Activated T-cell treated with anti-CD3 and anti-CD28 coated beads, Interleukin-2, amount 50 U/mL, for 72 hours (primary cell): ENCODE measurements around the gene IGF2BP2. TPM values are rescaled to one million over a fixed set of nuclear protein-coding genes. Genes with fewer than 3 reads are reported as not detected.
A peak's percentile ranks its signal among the peaks of the same experiment; 100 is the strongest.

ENCODE experiments used
- ATAC-seq, 2 donors: fragments of 150-1000 bp; cut with Tn5 transposase; replicated peaks in 1 of 2; 2 replicates each; pipeline ENCODE4 v1.10.0; 2021; ENCODE audit warnings: moderate library complexity in 2 of 2, mild to moderate bottlenecking in 1 of 2
- DNase-seq, 2 donors: peaks; one replicate each; pipeline ENCODE4 v3.0.0; 2021 to 2022; ENCODE audit warnings: mixed read lengths in 1 of 2
- H3K27ac Mint-ChIP-seq: one replicate; pipeline ENCODE4 v1.8.0; 2022; ENCODE audit warnings: mild to moderate bottlenecking, moderate library complexity, mixed read lengths
- H3K27me3 Mint-ChIP-seq: one replicate; pipeline ENCODE4 v1.8.0; 2022; ENCODE audit warnings: low read depth, mixed read lengths
- H3K36me3 Mint-ChIP-seq, 2 donors: one replicate each; pipeline ENCODE4 v1.8.0; 2022; ENCODE audit warnings: mixed read lengths in 2 of 2, mild to moderate bottlenecking in 1 of 2; ENCODE audit not compliant: insufficient read depth in 2 of 2
- H3K4me1 Mint-ChIP-seq: one replicate; pipeline ENCODE4 v1.8.0; 2022; ENCODE audit warnings: low read depth, mixed read lengths
- H3K4me3 Mint-ChIP-seq, 2 donors: one replicate each; pipeline ENCODE4 v1.8.0; 2022; ENCODE audit warnings: mild to moderate bottlenecking in 2 of 2, mixed read lengths in 2 of 2, moderate library complexity in 2 of 2
- H3K9me3 Mint-ChIP-seq, 2 donors: one replicate each; pipeline ENCODE4 v1.8.0; 2022; ENCODE audit warnings: mixed read lengths in 2 of 2
- total RNA-seq, 2 donors: library from RNA; stranded (reverse); gene quantifications; one replicate each; pipeline ENCODE4 v1.2.3, GENCODE V29; 2022

IGF2BP2 gene
- total RNA-seq, 2 donors from 2014 or later = 0.53 to 1.2 TPM

GRCh38 chr3:185828755-185829154 is 3.9 kb upstream of the IGF2BP2 start:
- Mint-ChIP-seq H3K36me3 (peaks cover 6% of the 10 kb centered on the region in 2 donors), H3K27me3 (peaks cover 73% of the 10 kb centered on the region), H3K4me3 (no peak overlapping the region), H3K27ac (no peak overlapping the region), H3K9me3 (no peaks in the 10 kb centered on the region), H3K4me1 (peaks cover 7% of the 10 kb centered on the region)
- no peak for DNase-seq
- no peak for ATAC-seq

- Mint-ChIP-seq H3K4me1 (peaks cover 8% of the 10 kb centered on the region), H3K27ac (no peak overlapping the region), H3K27me3 (peaks cover 78% of the 10 kb centered on the region), H3K9me3 (no peaks in the 10 kb centered on the region), H3K36me3 (peaks cover 6% of the 10 kb centered on the region in 2 donors), H3K4me3 (no peak overlapping the region)
- DNase-seq (no peak), ATAC-seq (no peak)
Measured at GRCh38 chr3:185827595-185828344, 2.9 kb upstream of the IGF2BP2 start.

GRCh38 chr3:185825639-185826481 is 1.0 kb upstream of the IGF2BP2 start:
- no peak overlapping the region for H3K27ac Mint-ChIP-seq
- peak; percentile 68 to 71 for ATAC-seq
- no peaks in the 10 kb centered on the region for H3K9me3 Mint-ChIP-seq
- H3K4me3 Mint-ChIP-seq = peak overlapping the region; percentile 63 to 83
- peaks cover 6% of the 10 kb centered on the region in 2 donors for H3K36me3 Mint-ChIP-seq
- H3K27me3 Mint-ChIP-seq = peaks cover 81% of the 10 kb centered on the region
- peak; percentile 57 to 65 for DNase-seq
- H3K4me1 Mint-ChIP-seq = peaks cover 8% of the 10 kb centered on the region

GRCh38 chr3:185824051-185825005 is 514 bp downstream of the IGF2BP2 start:
- Mint-ChIP-seq H3K27me3 (peaks cover 80% of the 10 kb centered on the region), H3K36me3 (peaks cover 4 to 6% of the 10 kb centered on the region in 2 donors), H3K4me1 (peaks cover 8% of the 10 kb centered on the region), H3K9me3 (no peaks in the 10 kb centered on the region), H3K4me3 (peak overlapping the region; percentile 91 to 92), H3K27ac (no peak overlapping the region)
- ATAC-seq = peak; percentile 29 to 33
- peak; percentile 3 to 12 for DNase-seq

- Mint-ChIP-seq H3K27me3 (peaks cover 80% of the 10 kb centered on the region), H3K9me3 (no peaks in the 10 kb centered on the region), H3K27ac (no peak overlapping the region), H3K4me3 (peak overlapping the region; percentile 91 to 92), H3K36me3 (peaks cover 4 to 6% of the 10 kb centered on the region in 2 donors), H3K4me1 (peaks cover 11% of the 10 kb centered on the region)
- peak; percentile 35 to 40 for DNase-seq
- peak; percentile 32 to 40 for ATAC-seq
Measured at GRCh38 chr3:185823078-185824044, 1.5 kb downstream of the IGF2BP2 start.

GRCh38 chr3:185822221-185823000 is 2.4 kb downstream of the IGF2BP2 start:
- peaks cover 76% of the 10 kb centered on the region for H3K27me3 Mint-ChIP-seq
- no peak for DNase-seq
- peaks cover 4 to 6% of the 10 kb centered on the region in 2 donors for H3K36me3 Mint-ChIP-seq
- H3K4me3 Mint-ChIP-seq = peak overlapping the region; percentile 79 to 81
- no peak for ATAC-seq
- peaks cover 13% of the 10 kb centered on the region for H3K4me1 Mint-ChIP-seq
- H3K27ac Mint-ChIP-seq = no peak overlapping the region
- no peaks in the 10 kb centered on the region for H3K9me3 Mint-ChIP-seq

GRCh38 chr3:185820973-185821758 is 3.7 kb downstream of the IGF2BP2 start:
- Mint-ChIP-seq H3K9me3 (no peaks in the 10 kb centered on the region), H3K4me1 (peaks cover 13% of the 10 kb centered on the region), H3K27ac (no peak overlapping the region), H3K4me3 (no peak overlapping the region), H3K27me3 (peaks cover 76% of the 10 kb centered on the region), H3K36me3 (peaks cover 1 to 2% of the 10 kb centered on the region in 2 donors)
- ATAC-seq = no peak
- DNase-seq = no peak

- Mint-ChIP-seq H3K4me3 (no peak overlapping the region), H3K9me3 (no peaks in the 10 kb centered on the region), H3K27ac (no peak overlapping the region), H3K4me1 (peaks cover 5% of the 10 kb centered on the region), H3K36me3 (no peaks in the 10 kb centered on the region), H3K27me3 (peaks cover 65% of the 10 kb centered on the region)
- ATAC-seq (no peak), DNase-seq (no peak)
Measured at GRCh38 chr3:185818267-185818875, 6.5 kb downstream of the IGF2BP2 start.

- DNase-seq (no peak), ATAC-seq (no peak)
- no peak overlapping the region for H3K27ac Mint-ChIP-seq
- H3K4me1 Mint-ChIP-seq = peaks cover 5% of the 10 kb centered on the region
- H3K9me3 Mint-ChIP-seq = no peaks in the 10 kb centered on the region
- H3K36me3 Mint-ChIP-seq = no peaks in the 10 kb centered on the region
- H3K4me3 Mint-ChIP-seq = no peak overlapping the region
- H3K27me3 Mint-ChIP-seq = peaks cover 55% of the 10 kb centered on the region
Measured at GRCh38 chr3:185815391-185816282, 9.2 kb downstream of the IGF2BP2 start.
